ENCODE measurements around the gene ANP32D. TPM values are rescaled to one million over a fixed set of nuclear protein-coding genes. Genes with fewer than 3 reads are reported as not detected.

The ANP32D gene
- total and polyA plus RNA-seq, 4 donors, result 0.16 to 0.37 TPM; not detected in 2

Other genes starting within 250 kb of the ANP32D start
- gene ZNF641, start 121.6 kb upstream of the ANP32D start, total RNA-seq, result 10 to 100 TPM; 23.1 to 26.8 TPM
- gene ZNF641, start 121.6 kb upstream of the ANP32D start, polyA plus RNA-seq, result 10 to 100 TPM in 1 of 2 donors, 1 to 10 TPM in 1; 6.9 to 11.5 TPM
- 1 to 10 TPM in 1 of 2 donors, under 1 TPM in 1; 0.52 to 1.5 TPM for gene C12orf54, start 9.9 kb downstream of the ANP32D start, total RNA-seq
- under 1 TPM; 0.21 to 0.22 TPM for gene C12orf54, start 9.9 kb downstream of the ANP32D start, polyA plus RNA-seq
- gene OR8S1, start 53.1 kb downstream of the ANP32D start, total RNA-seq, result not detected
- gene OR8S1, start 53.1 kb downstream of the ANP32D start, polyA plus RNA-seq, result not detected
- gene LALBA, start 97.5 kb downstream of the ANP32D start, total RNA-seq, result not detected
- gene LALBA, start 97.5 kb downstream of the ANP32D start, polyA plus RNA-seq, result not detected
- 10 to 100 TPM; 35.1 to 45.1 TPM for gene KANSL2, start 209.7 kb downstream of the ANP32D start, total RNA-seq
- gene KANSL2, start 209.7 kb downstream of the ANP32D start, polyA plus RNA-seq, result 10 to 100 TPM; 25.8 to 31.0 TPM
- 10 to 100 TPM; 25.2 to 41.1 TPM for gene CCNT1, start 244.1 kb downstream of the ANP32D start, total RNA-seq
- gene CCNT1, start 244.1 kb downstream of the ANP32D start, polyA plus RNA-seq, result 1 to 10 TPM; 4.8 to 7.1 TPM